CD4-positive, alpha-beta T cell (primary cell): ENCODE measurements around the gene AEBP1. TPM values are rescaled to one million over a fixed set of nuclear protein-coding genes. Genes with fewer than 3 reads are reported as not detected.

Experiments
- ATAC-seq: fragments of 200-7000 bp; cut with Tn5 transposase; one replicate; pipeline ENCODE4 v1.10.0; 2022; ENCODE audit warnings: mild to moderate bottlenecking; ENCODE audit not compliant: poor library complexity
- CTCF ChIA-PET: fragments of 350-600 bp; sonication (Branson Sonifier 250); formaldehyde crosslinking; loops from one replicate; lab custom pipeline; 2021; ENCODE audit warnings: antibody characterized with exemption, inconsistent platforms; lab: Charles Lee
- POLR2A ChIA-PET: fragments of 350-600 bp; sonication (Branson Sonifier 250); formaldehyde crosslinking; loops from one replicate; lab custom pipeline; 2021; ENCODE audit warnings: antibody characterized with exemption, inconsistent platforms; lab: Charles Lee
- DNase-seq, 14 experiments: peaks; one replicate each; pipeline ENCODE4 v3.0.0-alpha.2; 2013 to 2020; ENCODE audit warnings: mixed read lengths in 2 of 14
- H3K27ac ChIP-seq, 2 donors: one replicate each; pipeline versions ENCODE4 v1.5.1 to v1.7.0; 2013; ENCODE audit warnings: low read length in 2 of 2, low read depth in 1 of 2, mild to moderate bottlenecking in 1 of 2
- H3K27me3 ChIP-seq, 2 experiments: 1 replicate in 1 of 2; 2 replicates in 1 of 2; pipeline versions ENCODE4 v1.6.1 to v1.7.0; 2013; ENCODE audit warnings: low read length in 2 of 2, control low read depth in 1 of 2, mild to moderate bottlenecking in 1 of 2, moderate library complexity in 1 of 2; ENCODE audit not compliant: insufficient read depth in 2 of 2, control insufficient read depth in 1 of 2
- H3K36me3 ChIP-seq: one replicate; pipeline ENCODE4 v1.6.1; 2013; ENCODE audit warnings: low read length, control low read depth; ENCODE audit not compliant: insufficient read depth
- H3K4me1 ChIP-seq: one replicate; pipeline ENCODE4 v1.6.1; 2013; ENCODE audit warnings: low read length, control low read depth; ENCODE audit not compliant: insufficient read depth
- H3K4me3 ChIP-seq: one replicate; pipeline ENCODE4 v1.5.1; 2013; ENCODE audit warnings: mild to moderate bottlenecking, low read length, moderate library complexity
- H3K9me3 ChIP-seq, 2 experiments: 1 replicate in 1 of 2; 2 replicates in 1 of 2; pipeline versions ENCODE4 v1.6.1 to v1.7.0; 2013; ENCODE audit warnings: low read length in 2 of 2, mild to moderate bottlenecking in 2 of 2, control low read depth in 1 of 2, moderate library complexity in 1 of 2; ENCODE audit not compliant: control insufficient read depth in 1 of 2, insufficient read depth in 1 of 2
- H3K27ac Mint-ChIP-seq: one replicate; pipeline ENCODE4 v1.8.0; 2020; ENCODE audit warnings: mixed read lengths
- H3K27me3 Mint-ChIP-seq: one replicate; pipeline ENCODE4 v1.8.0; 2021; ENCODE audit warnings: mixed read lengths
- H3K36me3 Mint-ChIP-seq: one replicate; pipeline ENCODE4 v1.8.0; 2021; ENCODE audit warnings: low read depth, mixed read lengths
- H3K4me1 Mint-ChIP-seq: one replicate; pipeline ENCODE4 v1.8.0; 2021; ENCODE audit warnings: low read depth, mixed read lengths
- H3K4me3 Mint-ChIP-seq: one replicate; pipeline ENCODE4 v1.8.0; 2020; ENCODE audit warnings: mild to moderate bottlenecking, mixed read lengths
- H3K9me3 Mint-ChIP-seq: one replicate; pipeline ENCODE4 v1.8.0; 2020; ENCODE audit warnings: mixed read lengths
- intact Hi-C, 2 experiments: fragments of 100-400 bp; cut with DNase I in 1 of 2; cut with micrococcal nuclease in 1 of 2; formaldehyde crosslinking; loops; one replicate each; pipeline versions ENCODE4 v1.15.1 to v1.9.0; 2023 to 2025; cut with DNase I, micrococcal nuclease
- total RNA-seq, 174 experiments: library from RNA in 2 of 174; stranded (reverse) in 2 of 174; gene quantifications; one replicate each; pipeline ENCODE4 v1.2.3 and lab custom pipeline; 2021 to 2026
- TF ChIP-seq, protein P1 (sequence below): fragments of 200-600 bp; IDR thresholded peaks from one replicate; pipeline ENCODE4 v1.8.0; 2022; ENCODE audit warnings: antibody characterized with exemption, mild to moderate bottlenecking

The AEBP1 gene
- total RNA-seq, 2 experiments from 2014 or later, result 20.3 to 21.3 TPM

DNA sequence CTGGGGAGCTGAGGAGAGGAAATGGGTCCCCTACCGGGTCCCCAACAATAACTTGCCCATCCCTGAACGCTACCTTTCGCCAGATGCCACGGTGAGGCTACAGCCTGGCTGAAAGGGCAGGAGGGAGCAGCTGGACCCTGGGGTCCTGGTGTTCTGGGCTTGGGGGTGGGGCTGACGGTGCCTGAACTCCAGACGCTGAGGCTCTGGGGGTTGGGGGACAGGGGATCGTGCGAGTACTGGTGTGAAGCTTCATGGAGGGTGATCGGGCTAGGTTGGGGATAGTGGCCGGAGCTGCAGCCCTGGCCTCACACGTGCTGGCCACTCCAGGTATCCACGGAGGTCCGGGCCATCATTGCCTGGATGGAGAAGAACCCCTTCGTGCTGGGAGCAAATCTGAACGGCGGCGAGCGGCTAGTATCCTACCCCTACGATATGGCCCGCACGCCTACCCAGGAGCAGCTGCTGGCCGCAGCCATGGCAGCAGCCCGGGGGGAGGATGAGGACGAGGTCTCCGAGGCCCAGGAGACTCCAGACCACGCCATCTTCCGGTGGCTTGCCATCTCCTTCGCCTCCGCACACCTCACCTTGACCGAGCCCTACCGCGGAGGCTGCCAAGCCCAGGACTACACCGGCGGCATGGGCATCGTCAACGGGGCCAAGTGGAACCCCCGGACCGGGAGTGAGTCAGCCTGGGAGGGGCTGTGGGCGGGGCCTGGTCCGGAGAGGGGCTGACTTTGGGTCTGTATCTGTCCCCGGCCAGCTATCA, 8.3 kb downstream of the AEBP1 start:
- no peaks in the 10 kb centered on the region for H3K27me3 ChIP-seq
- no peaks in the 10 kb centered on the region for H3K4me1 ChIP-seq
- Mint-ChIP-seq H3K4me3 (no peak overlapping the region), H3K27me3 (no peaks in the 10 kb centered on the region), H3K27ac (no peak overlapping the region), H3K4me1 (no peaks in the 10 kb centered on the region), H3K36me3 (peaks cover 48% of the 10 kb centered on the region), H3K9me3 (no peaks in the 10 kb centered on the region)
- intact Hi-C loops, result no loop called here
- peaks cover 25% of the 10 kb centered on the region for H3K36me3 ChIP-seq
- TF ChIP-seq, protein P1, sequence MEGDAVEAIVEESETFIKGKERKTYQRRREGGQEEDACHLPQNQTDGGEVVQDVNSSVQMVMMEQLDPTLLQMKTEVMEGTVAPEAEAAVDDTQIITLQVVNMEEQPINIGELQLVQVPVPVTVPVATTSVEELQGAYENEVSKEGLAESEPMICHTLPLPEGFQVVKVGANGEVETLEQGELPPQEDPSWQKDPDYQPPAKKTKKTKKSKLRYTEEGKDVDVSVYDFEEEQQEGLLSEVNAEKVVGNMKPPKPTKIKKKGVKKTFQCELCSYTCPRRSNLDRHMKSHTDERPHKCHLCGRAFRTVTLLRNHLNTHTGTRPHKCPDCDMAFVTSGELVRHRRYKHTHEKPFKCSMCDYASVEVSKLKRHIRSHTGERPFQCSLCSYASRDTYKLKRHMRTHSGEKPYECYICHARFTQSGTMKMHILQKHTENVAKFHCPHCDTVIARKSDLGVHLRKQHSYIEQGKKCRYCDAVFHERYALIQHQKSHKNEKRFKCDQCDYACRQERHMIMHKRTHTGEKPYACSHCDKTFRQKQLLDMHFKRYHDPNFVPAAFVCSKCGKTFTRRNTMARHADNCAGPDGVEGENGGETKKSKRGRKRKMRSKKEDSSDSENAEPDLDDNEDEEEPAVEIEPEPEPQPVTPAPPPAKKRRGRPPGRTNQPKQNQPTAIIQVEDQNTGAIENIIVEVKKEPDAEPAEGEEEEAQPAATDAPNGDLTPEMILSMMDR, result no peak
- DNase-seq, result no peak
- H3K4me3 ChIP-seq, result no peak overlapping the region
- no peak for ATAC-seq
- ChIA-PET POLR2A (no interaction called here), CTCF (no interaction called here)
- peaks cover 0 to 8% of the 10 kb centered on the region in 2 experiments for H3K9me3 ChIP-seq
- no peak overlapping the region for H3K27ac ChIP-seq

DNA sequence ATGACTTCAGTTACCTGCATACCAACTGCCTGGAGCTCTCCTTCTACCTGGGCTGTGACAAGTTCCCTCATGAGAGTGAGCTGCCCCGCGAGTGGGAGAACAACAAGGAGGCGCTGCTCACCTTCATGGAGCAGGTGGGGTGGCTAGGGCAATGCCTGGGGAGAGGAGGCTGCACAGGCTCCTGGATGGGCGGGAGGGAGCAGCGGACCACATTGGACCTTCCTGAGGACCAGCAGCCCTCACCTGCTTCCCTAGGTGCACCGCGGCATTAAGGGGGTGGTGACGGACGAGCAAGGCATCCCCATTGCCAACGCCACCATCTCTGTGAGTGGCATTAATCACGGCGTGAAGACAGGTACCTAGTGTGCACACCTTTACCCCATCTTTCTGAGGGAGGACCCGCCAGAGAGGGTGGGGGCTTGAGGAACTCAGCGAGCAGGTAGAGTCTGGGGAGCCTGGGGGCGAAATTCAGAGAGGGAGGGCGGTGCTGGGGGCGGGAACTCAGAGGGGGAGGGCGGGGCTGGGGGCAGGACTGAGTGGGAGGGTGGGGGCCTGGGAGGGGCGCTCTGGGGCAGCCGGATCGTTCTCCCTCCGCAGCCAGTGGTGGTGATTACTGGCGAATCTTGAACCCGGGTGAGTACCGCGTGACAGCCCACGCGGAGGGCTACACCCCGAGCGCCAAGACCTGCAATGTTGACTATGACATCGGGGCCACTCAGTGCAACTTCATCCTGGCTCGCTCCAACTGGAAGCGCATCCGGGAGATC, 9.0 kb downstream of the AEBP1 start:
- CTCF ChIA-PET, result no interaction called here

DNA sequence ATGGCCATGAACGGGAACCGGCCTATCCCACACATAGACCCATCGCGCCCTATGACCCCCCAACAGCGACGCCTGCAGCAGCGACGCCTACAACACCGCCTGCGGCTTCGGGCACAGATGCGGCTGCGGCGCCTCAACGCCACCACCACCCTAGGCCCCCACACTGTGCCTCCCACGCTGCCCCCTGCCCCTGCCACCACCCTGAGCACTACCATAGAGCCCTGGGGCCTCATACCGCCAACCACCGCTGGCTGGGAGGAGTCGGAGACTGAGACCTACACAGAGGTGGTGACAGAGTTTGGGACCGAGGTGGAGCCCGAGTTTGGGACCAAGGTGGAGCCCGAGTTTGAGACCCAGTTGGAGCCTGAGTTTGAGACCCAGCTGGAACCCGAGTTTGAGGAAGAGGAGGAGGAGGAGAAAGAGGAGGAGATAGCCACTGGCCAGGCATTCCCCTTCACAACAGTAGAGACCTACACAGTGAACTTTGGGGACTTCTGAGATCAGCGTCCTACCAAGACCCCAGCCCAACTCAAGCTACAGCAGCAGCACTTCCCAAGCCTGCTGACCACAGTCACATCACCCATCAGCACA, 9.7 kb downstream of the AEBP1 start:
- Histone ChIP-seq H3K4me3 (no peak overlapping the region), H3K27ac (no peak overlapping the region), H3K9me3 (peaks cover 0 to 8% of the 10 kb centered on the region in 2 experiments), H3K27me3 (no peaks in the 10 kb centered on the region), H3K36me3 (peaks cover 33% of the 10 kb centered on the region), H3K4me1 (no peaks in the 10 kb centered on the region)
- POLR2A ChIA-PET, result no interaction called here
- DNase-seq (no peak), ATAC-seq (no peak)
- CTCF ChIA-PET, result no interaction called here
- no peak overlapping the region for H3K27ac Mint-ChIP-seq
- H3K27me3 Mint-ChIP-seq, result no peaks in the 10 kb centered on the region
- no peaks in the 10 kb centered on the region for H3K4me1 Mint-ChIP-seq
- H3K36me3 Mint-ChIP-seq, result peaks cover 61% of the 10 kb centered on the region
- TF ChIP-seq, protein P1, result no peak
- no peaks in the 10 kb centered on the region for H3K9me3 Mint-ChIP-seq
- no peak overlapping the region for H3K4me3 Mint-ChIP-seq
- intact Hi-C loops, result no loop called here

More for the DNA sequence above, 9.0 kb downstream of the AEBP1 start:
- Histone ChIP-seq H3K4me3 (no peak overlapping the region), H3K4me1 (no peaks in the 10 kb centered on the region), H3K27ac (no peak overlapping the region), H3K36me3 (peaks cover 33% of the 10 kb centered on the region), H3K27me3 (no peaks in the 10 kb centered on the region), H3K9me3 (peaks cover 0 to 8% of the 10 kb centered on the region in 2 experiments)
- Mint-ChIP-seq H3K27ac (no peak overlapping the region), H3K9me3 (no peaks in the 10 kb centered on the region), H3K4me1 (no peaks in the 10 kb centered on the region), H3K4me3 (no peak overlapping the region), H3K36me3 (peaks cover 55% of the 10 kb centered on the region), H3K27me3 (no peaks in the 10 kb centered on the region)
- POLR2A ChIA-PET, result no interaction called here
- TF ChIP-seq, protein P1, result no peak
- intact Hi-C loops, result no loop called here
- no peak for ATAC-seq
- peak in 1 of 14 experiments; percentile 10 for DNase-seq
